Glutamatergic neuron (in vitro differentiated cells): ENCODE measurements around the gene PIGN. TPM values are rescaled to one million over a fixed set of nuclear protein-coding genes. Genes with fewer than 3 reads are reported as not detected.

Source experiments
- DNase-seq: peaks from one replicate; pipeline ENCODE4 v3.0.0; 2022
- H3K27ac Mint-ChIP-seq: one replicate; pipeline ENCODE4 v1.8.0; 2020; ENCODE audit warnings: mild to moderate bottlenecking, mixed read lengths, inconsistent platforms; ENCODE audit not compliant: unreplicated experiment
- H3K27me3 Mint-ChIP-seq: one replicate; pipeline ENCODE4 v1.8.0; 2020; ENCODE audit warnings: mild to moderate bottlenecking, moderate library complexity, mixed read lengths, inconsistent platforms; ENCODE audit not compliant: unreplicated experiment
- H3K36me3 Mint-ChIP-seq: one replicate; pipeline ENCODE4 v1.8.0; 2020; ENCODE audit warnings: mild to moderate bottlenecking, mixed read lengths, inconsistent platforms; ENCODE audit not compliant: unreplicated experiment
- H3K4me1 Mint-ChIP-seq: one replicate; pipeline ENCODE4 v1.8.0; 2020; ENCODE audit warnings: mild to moderate bottlenecking, low read depth, mixed read lengths, inconsistent platforms; ENCODE audit not compliant: unreplicated experiment
- H3K4me3 Mint-ChIP-seq: one replicate; pipeline ENCODE4 v1.8.0; 2020; ENCODE audit warnings: mild to moderate bottlenecking, mixed read lengths, inconsistent platforms; ENCODE audit not compliant: unreplicated experiment
- H3K9me3 Mint-ChIP-seq: one replicate; pipeline ENCODE4 v1.8.0; 2020; ENCODE audit warnings: mild to moderate bottlenecking, moderate library complexity, mixed read lengths, inconsistent platforms; ENCODE audit not compliant: unreplicated experiment
- CTCF ChIP-seq: fragments of 200-600 bp; sonication (generic); IDR thresholded peaks from one replicate; pipeline ENCODE4 v1.5.0; 2021; ENCODE audit not compliant: partially characterized antibody, unreplicated experiment
- total RNA-seq: library from RNA; stranded (reverse); fragmentation: NEBNext Ultra II Directional; extraction: Animal tissue kit (Norgen Biotek cat#: 25700); gene quantifications from one replicate; pipeline ENCODE4 v1.2.1, GENCODE V29; 2021; ENCODE audit not compliant: unreplicated experiment

PIGN gene
- total RNA-seq, 1 donor from 2014 or later, result 10.2 TPM

- no peaks in the 10 kb centered on the region for H3K36me3 Mint-ChIP-seq
- H3K4me1 Mint-ChIP-seq, result peaks cover 13% of the 10 kb centered on the region
- peaks cover 3% of the 10 kb centered on the region for H3K9me3 Mint-ChIP-seq
- DNase-seq, result no peak
- no peaks in the 10 kb centered on the region for H3K27me3 Mint-ChIP-seq
- no peak overlapping the region for H3K27ac Mint-ChIP-seq
- no peak for TF ChIP-seq CTCF
- no peak overlapping the region for H3K4me3 Mint-ChIP-seq
Measured at GRCh38 chr18:62069556-62069955, 117.3 kb downstream of the PIGN start.

- H3K36me3 Mint-ChIP-seq, result no peaks in the 10 kb centered on the region
- peaks cover 13% of the 10 kb centered on the region for H3K4me1 Mint-ChIP-seq
- no peaks in the 10 kb centered on the region for H3K27me3 Mint-ChIP-seq
- peaks cover 3% of the 10 kb centered on the region for H3K9me3 Mint-ChIP-seq
- TF ChIP-seq CTCF, result no peak
- H3K27ac Mint-ChIP-seq, result no peak overlapping the region
- DNase-seq, result no peak
- no peak overlapping the region for H3K4me3 Mint-ChIP-seq
Measured at GRCh38 chr18:62066102-62066818, 120.6 kb downstream of the PIGN start.

- no peak for DNase-seq
- Mint-ChIP-seq H3K36me3 (no peaks in the 10 kb centered on the region), H3K27ac (no peak overlapping the region), H3K4me3 (no peak overlapping the region), H3K27me3 (no peaks in the 10 kb centered on the region), H3K9me3 (peaks cover 2% of the 10 kb centered on the region), H3K4me1 (peaks cover 7% of the 10 kb centered on the region)
- TF ChIP-seq CTCF, result no peak
Measured at GRCh38 chr18:62064361-62064760, 122.5 kb downstream of the PIGN start.

- Mint-ChIP-seq H3K9me3 (no peaks in the 10 kb centered on the region), H3K27ac (no peak overlapping the region)
- DNase-seq, result no peak
Measured at GRCh38 chr18:62061821-62062478, 124.9 kb downstream of the PIGN start.

More at GRCh38 chr18:62061821-62062478, 124.9 kb downstream of the PIGN start:
- H3K4me3 Mint-ChIP-seq, result no peak overlapping the region
- H3K4me1 Mint-ChIP-seq, result no peaks in the 10 kb centered on the region
- no peaks in the 10 kb centered on the region for H3K27me3 Mint-ChIP-seq
- H3K36me3 Mint-ChIP-seq, result no peaks in the 10 kb centered on the region
- no peak for TF ChIP-seq CTCF
